Right lobe of liver (tissue), 6 donors: Measurements from ENCODE around the gene TRMT13. TPM values are rescaled to one million over a fixed set of nuclear protein-coding genes. Genes with fewer than 3 reads are reported as not detected.

Experiments
- ATAC-seq, 4 donors: fragments of 200-7000 bp; cut with Tn5 transposase; one replicate each; pipeline ENCODE4 v1.9.1; 2020; ENCODE audit warnings: mild to moderate bottlenecking in 4 of 4, moderate library complexity in 4 of 4
- DNase-seq, 3 donors: peaks; one replicate each; pipeline ENCODE4 v3.0.0-alpha.2; 2020
- H3K27ac ChIP-seq, 3 donors: fragments of 200-600 bp; one replicate each; pipeline ENCODE4 v1.8.0; 2022
- H3K27me3 ChIP-seq, 2 donors: fragments of 200-600 bp; one replicate each; pipeline ENCODE4 v1.8.0; 2022
- H3K36me3 ChIP-seq, 4 donors: fragments of 200-600 bp; sonication (generic) in 1 of 4; one replicate each; pipeline versions ENCODE4 v1.5.1 to v1.8.0; 2017 to 2022; ENCODE audit warnings: control low read depth in 1 of 4
- H3K4me1 ChIP-seq, 4 donors: fragments of 200-600 bp; sonication (generic) in 1 of 4; one replicate each; pipeline versions ENCODE4 v1.5.1 to v1.8.0; 2017 to 2022; ENCODE audit warnings: control low read depth in 1 of 4
- H3K4me3 ChIP-seq, 3 donors: fragments of 200-600 bp; one replicate each; pipeline ENCODE4 v1.8.0; 2022
- H3K9me3 ChIP-seq, 4 donors: fragments of 200-600 bp; sonication (generic) in 1 of 4; one replicate each; pipeline versions ENCODE4 v1.5.1 to v1.8.0; 2017 to 2022; ENCODE audit warnings: control low read depth in 1 of 4
- POLR2A ChIP-seq: fragments of 450-650 bp; IDR thresholded peaks from one replicate; pipeline ENCODE4 v1.6.1; 2017; ENCODE audit warnings: antibody characterized with exemption, mild to moderate bottlenecking
- WGBS: methylation state at CpG from one replicate; pipeline ENCODE4 v1.1.6; 2018; ENCODE audit warnings: low coverage, low lambda C conversion rate; ENCODE audit not compliant: insufficient coverage; ENCODE audit errors: missing lambda C conversion rate; 5-methylcytosine and 5-hydroxymethylcytosine counted together
- intact Hi-C, 2 donors: fragments of 100-400 bp; cut with DNase I; formaldehyde crosslinking; loops; one replicate each; pipeline versions ENCODE4 v1.11.2 to v1.14.1; 2022
- long read RNA-seq: library from polyadenylated mRNA; unstranded; transcript quantifications from one replicate; pipeline ENCODE4 v2.0.0, GENCODE V29; 2019
- total RNA-seq, 6 experiments: library from RNA; depleted of rRNA in 2 of 6; stranded (reverse); fragments of >200 nt in 2 of 6; fragmentation: NEBNext Ultra II Directional in 3 of 6; extraction: Animal tissue kit (Norgen Biotek cat#: 25700) in 3 of 6; gene quantifications; one replicate each; pipeline versions ENCODE4 v1.1.0 to v1.2.4, GENCODE V29; 2016 to 2023
- TF ChIP-seq, protein P1 (sequence below), 4 donors: fragments of 200-600 bp in 3 of 4; fragments of 450-650 bp in 1 of 4; IDR thresholded peaks; one replicate each; pipeline versions ENCODE4 v1.5.1 to v1.8.0; 2016 to 2022; ENCODE audit warnings: antibody characterized with exemption in 4 of 4, mild to moderate bottlenecking in 2 of 4
- donor health status: DM: no; HTN: yes; CAD: no.
- donor health status: DM: no; HTN: no; CAD: no.
- donor health status: DM: no; HTN: no; CAD: no.
- donor health status: DM: no; HTN: yes; CAD: no.
- donor health status: DM: no; HTN: yes; CAD: no.

Gene TRMT13, protein sequence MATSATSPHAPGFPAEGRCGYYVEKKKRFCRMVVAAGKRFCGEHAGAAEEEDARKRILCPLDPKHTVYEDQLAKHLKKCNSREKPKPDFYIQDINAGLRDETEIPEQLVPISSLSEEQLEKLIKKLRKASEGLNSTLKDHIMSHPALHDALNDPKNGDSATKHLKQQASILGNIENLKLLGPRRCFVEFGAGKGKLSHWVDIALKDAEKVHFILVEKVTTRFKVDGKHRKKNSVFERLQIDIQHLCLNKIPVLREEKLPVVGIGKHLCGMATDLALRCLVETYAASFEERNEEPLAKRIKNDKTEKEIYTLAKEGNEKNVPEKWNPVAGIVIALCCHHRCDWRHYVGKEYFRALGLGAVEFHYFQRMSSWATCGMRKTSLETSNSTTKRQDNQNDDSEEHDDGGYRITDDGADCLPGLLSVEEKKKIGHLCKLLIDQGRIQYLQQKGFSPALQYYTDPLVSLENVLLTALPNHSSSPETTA
- 10 to 100 TPM in 1 of 6 experiments, 1 to 10 TPM in 5; 4.9 to 12.1 (median 6.9) TPM for total RNA-seq
- long read RNA-seq, partial matches to known transcripts: 1 of 4 reads
- long read RNA-seq, other reads (novel, unspliced or antisense): 3 of 4 reads

DNA sequence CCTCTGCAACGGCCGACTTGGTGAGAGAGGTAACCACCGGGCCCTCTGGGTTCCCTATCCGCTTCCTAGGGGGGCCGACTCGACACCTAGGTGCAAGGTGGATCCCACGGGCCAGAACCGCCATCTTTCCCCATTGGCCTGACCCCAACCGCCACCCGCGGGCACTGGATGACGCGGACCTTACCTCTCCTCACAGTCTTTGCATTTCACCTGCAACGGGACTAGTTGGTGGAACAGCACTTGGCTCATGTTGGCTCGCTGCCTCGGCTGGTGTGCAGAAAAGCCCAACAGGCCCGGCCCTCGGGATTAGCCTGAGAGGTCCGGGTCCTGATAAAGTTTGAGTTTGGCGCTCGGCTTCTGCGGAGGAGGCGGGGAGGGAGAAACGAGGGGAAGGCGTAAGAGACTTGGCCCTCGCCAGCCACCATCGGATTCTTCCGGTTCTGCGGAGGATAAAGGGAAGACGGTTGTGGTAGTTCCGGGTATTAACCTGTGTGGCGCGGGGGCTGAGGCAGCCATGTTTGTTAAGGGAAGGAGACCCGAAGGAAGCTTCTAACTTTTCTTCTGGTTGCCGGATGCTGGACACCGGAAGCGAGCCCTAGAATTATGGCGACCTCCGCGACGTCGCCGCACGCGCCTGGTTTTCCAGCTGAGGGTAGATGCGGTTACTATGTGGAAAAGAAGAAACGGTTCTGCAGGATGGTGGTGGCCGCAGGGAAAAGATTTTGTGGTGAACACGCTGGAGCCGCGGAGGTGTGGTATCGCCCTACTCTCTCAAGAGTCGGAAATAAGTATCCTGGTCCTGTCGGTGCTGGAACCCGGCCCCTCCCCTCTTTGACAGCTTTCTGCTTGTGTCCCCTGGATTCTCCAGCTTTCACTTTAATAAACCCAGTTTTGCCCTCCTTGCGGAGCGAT, at the start of gene TRMT13, which contains the start of gene SASS6:
TSS of gene TRMT13 (plus strand) at position 598 of the 912 bp plus-strand sequence. CDS start at position 604, 6 bp downstream.
TSS of gene SASS6 (minus strand) at position 365 of the 912 bp plus-strand sequence. CDS start at position 249, 116 bp downstream.
- H3K4me1 ChIP-seq: peaks cover 0 to 25% (median 0%) of the 10 kb centered on the region in 4 donors
- 0% methylated on average over 44 of the region's 57 CpGs for whole genome bisulfite sequencing
- DNase-seq: peak; percentile 96 to 99 (median 98)
- TF ChIP-seq POLR2A: peak; percentile 36
- TF ChIP-seq, protein P1, sequence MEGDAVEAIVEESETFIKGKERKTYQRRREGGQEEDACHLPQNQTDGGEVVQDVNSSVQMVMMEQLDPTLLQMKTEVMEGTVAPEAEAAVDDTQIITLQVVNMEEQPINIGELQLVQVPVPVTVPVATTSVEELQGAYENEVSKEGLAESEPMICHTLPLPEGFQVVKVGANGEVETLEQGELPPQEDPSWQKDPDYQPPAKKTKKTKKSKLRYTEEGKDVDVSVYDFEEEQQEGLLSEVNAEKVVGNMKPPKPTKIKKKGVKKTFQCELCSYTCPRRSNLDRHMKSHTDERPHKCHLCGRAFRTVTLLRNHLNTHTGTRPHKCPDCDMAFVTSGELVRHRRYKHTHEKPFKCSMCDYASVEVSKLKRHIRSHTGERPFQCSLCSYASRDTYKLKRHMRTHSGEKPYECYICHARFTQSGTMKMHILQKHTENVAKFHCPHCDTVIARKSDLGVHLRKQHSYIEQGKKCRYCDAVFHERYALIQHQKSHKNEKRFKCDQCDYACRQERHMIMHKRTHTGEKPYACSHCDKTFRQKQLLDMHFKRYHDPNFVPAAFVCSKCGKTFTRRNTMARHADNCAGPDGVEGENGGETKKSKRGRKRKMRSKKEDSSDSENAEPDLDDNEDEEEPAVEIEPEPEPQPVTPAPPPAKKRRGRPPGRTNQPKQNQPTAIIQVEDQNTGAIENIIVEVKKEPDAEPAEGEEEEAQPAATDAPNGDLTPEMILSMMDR (IDR thresholded peaks at IDR 0.05): peak in 1 of 4 donors; percentile 17
- H3K4me3 ChIP-seq: peak within 1 kb of the TSS; percentile 72 to 79 (median 72)
- H3K27ac ChIP-seq: peak within 1 kb of the TSS; percentile 38 to 53 (median 51)
- ATAC-seq: peak; percentile 97 to 98 (median 98)
- H3K27me3 ChIP-seq: no peaks in the 10 kb centered on the region
- no peaks in the 10 kb centered on the region for H3K9me3 ChIP-seq
- H3K36me3 ChIP-seq: peaks cover 0 to 15% (median under 1%) of the 10 kb centered on the region in 4 donors
- intact Hi-C loops: no loop called here

DNA sequence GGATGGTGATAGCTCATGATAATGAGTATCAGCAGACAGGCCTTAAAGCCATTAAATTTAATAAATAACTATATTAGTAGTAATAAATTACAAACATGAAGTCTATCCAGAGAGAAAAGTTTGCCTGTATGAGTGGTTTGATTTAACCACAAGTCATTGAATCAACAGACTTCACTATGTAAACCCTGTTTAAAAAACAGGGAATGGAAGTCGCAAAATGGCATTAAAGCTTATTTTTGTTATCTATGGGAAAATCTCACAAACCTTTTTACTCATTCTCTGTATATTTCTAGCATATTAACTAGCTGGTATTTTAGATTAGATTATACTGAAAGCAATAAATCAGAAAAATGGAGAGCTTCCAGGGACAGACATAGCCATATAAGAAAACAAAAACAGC, 45.6 kb upstream of the TRMT13 start:
- H3K36me3 ChIP-seq: no peaks in the 10 kb centered on the region
- ATAC-seq (no peak), DNase-seq (no peak)
- intact Hi-C loops: no loop called here
- H3K9me3 ChIP-seq: no peaks in the 10 kb centered on the region
- peaks cover 0 to 7% (median 0%) of the 10 kb centered on the region in 4 donors for H3K4me1 ChIP-seq
- H3K4me3 ChIP-seq: no peak overlapping the region
- no peaks in the 10 kb centered on the region for H3K27me3 ChIP-seq
- WGBS: 100% methylated on average over 1 of the region's 1 CpG
- TF ChIP-seq, protein P1 (IDR thresholded peaks at IDR 0.05): no peak
- H3K27ac ChIP-seq: no peak overlapping the region

DNA sequence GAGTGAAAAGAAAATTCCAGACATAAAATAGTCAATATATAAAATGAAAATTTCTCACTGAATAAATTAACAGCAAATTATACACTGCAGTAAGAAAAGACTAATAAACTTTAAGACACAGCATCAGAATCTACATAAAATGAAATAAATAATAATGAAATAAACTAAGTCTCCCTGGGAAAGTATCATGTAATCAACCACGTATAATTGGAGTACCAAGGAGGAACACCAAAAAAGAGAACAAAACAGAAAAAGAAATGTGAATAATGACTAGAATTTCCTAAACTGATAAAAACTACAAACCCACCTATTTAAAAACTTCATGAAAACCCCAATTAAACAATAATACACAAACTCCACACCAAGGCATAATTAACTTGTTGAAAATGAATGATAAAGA, 43.9 kb upstream of the TRMT13 start:
- no CpG with 5 or more reads among the region's 1 CpG for WGBS
- H3K27ac ChIP-seq: no peak overlapping the region
- H3K27me3 ChIP-seq: no peaks in the 10 kb centered on the region
- no peaks in the 10 kb centered on the region for H3K9me3 ChIP-seq
- ATAC-seq (no peak), DNase-seq (no peak)
- no peak for TF ChIP-seq POLR2A
- TF ChIP-seq, protein P1 (IDR thresholded peaks at IDR 0.05): no peak
- intact Hi-C loops: no loop called here
- H3K4me1 ChIP-seq: peaks cover 0 to 7% (median 0%) of the 10 kb centered on the region in 4 donors
- H3K4me3 ChIP-seq: no peak overlapping the region
- H3K36me3 ChIP-seq: no peaks in the 10 kb centered on the region

DNA sequence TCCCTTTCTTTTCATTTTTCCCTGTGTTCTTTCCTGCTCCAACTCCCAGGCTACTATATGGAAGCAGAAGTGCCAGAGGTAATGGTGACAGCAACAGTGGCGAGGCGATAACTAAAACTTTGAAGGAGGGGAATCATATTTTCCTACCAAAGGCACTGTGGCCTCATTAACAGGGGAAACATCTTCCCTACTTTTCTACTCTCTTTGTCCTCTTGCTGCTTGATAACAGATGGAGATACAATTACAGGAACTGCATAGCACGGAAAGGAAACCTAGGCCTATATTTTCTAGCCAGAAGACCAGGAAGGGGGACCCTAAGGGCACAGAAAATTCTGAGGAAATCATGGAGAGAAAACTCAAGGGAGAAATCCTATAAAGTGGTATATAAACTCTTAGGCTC, 42.5 kb upstream of the TRMT13 start:
- TF ChIP-seq POLR2A: no peak
- TF ChIP-seq, protein P1 (IDR thresholded peaks at IDR 0.05): no peak
- Histone ChIP-seq H3K4me3 (no peak overlapping the region), H3K27me3 (no peaks in the 10 kb centered on the region), H3K27ac (no peak overlapping the region), H3K4me1 (peaks cover 0 to 7% (median 0%) of the 10 kb centered on the region in 4 donors), H3K36me3 (no peaks in the 10 kb centered on the region), H3K9me3 (no peaks in the 10 kb centered on the region)
- 90% methylated on average over 3 of the region's 3 CpGs for WGBS
- ATAC-seq (no peak), DNase-seq (no peak)
- intact Hi-C loops: no loop called here
